ENCODE results near the gene DEFB128. TPM values are rescaled to one million over a fixed set of nuclear protein-coding genes. Genes with fewer than 3 reads are reported as not detected.
"Not testable (repeated sequence)": the region's sequence is repeated elsewhere in the genome, so short reads cannot be mapped to it uniquely, and the experiment has no call there.

The DEFB128 gene
- total RNA-seq, 4 donors from 2014 or later, result not detected

GRCh38 chr20:226958-227357 lies 37.4 kb upstream of the DEFB128 start, which contains the start of gene DEFB129:
Gene DEFB129 (plus strand): TSS chr20:227258. CDS start chr20:227289, 31 bp downstream.
- no peaks in the 10 kb centered on the region for H3K27me3 ChIP-seq
- TF ChIP-seq CTCF (IDR thresholded peaks at IDR 0.05), result no peak
- no peak for TF ChIP-seq POLR2A (IDR thresholded peaks at IDR 0.05)
- no peaks in the 10 kb centered on the region for H3K9me3 ChIP-seq
- no peak for DNase-seq
- no peak within 1 kb of the TSS for H3K4me3 ChIP-seq
- no peaks in the 10 kb centered on the region for H3K36me3 ChIP-seq
- no peak within 1 kb of the TSS for H3K27ac ChIP-seq
- H3K4me1 ChIP-seq, result no peaks in the 10 kb centered on the region

DNA sequence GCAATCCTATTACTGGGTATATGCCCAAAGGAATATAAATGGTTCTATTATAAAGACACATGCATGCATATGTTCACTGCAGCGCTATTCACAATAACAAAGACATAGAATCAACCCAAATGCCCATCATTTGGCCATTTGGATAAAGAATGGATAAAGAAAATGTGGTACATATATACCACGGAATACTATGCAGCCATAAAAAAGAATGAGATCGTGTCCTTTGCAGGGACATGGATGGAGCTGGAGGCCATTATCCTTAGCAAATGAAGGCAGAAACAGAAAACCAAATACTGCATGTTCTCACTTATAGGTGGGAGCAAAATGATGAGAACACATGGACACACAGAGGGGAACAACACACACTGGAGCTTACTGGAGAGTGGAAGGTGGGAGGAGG lies 36.4 kb upstream of the DEFB128 start:
- H3K27me3 ChIP-seq, H3K9me3 ChIP-seq, H3K27ac ChIP-seq, DNase-seq, H3K36me3 ChIP-seq, H3K4me1 ChIP-seq, H3K4me3 ChIP-seq: not testable (repeated sequence)

DNA sequence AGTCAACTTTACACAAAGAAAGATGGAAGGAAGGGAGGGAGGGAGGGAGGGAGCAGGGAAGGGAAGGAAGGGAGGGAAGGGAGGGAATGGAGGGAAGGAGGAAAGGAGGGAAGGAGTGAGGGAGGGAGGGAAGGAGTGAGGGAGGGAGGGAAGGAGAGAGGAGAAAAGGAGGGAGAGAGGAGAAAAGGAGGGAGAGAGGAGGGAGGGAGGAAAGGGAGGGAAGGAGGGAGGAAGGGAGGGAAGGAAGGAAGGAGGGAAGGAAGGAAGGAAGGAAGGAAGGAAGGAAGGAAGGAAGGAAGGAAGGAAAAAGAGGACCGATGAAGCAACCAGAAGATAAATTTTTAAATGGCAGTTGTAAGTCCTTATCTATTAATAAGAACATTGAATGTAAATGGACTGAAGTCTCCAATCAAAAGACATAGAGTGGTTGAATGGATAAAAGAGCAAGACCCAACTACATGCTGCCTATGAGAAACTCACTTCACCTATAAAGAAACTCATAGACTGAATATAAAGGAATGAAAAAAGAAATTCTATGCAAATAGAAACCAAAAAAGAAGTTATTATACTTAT lies 31.8 kb upstream of the DEFB128 start:
- no peak for DNase-seq
- no peaks in the 10 kb centered on the region for H3K4me1 ChIP-seq
- TF ChIP-seq POLR2A (IDR thresholded peaks at IDR 0.05), result no peak
- no peak for TF ChIP-seq CTCF (IDR thresholded peaks at IDR 0.05)
- H3K27ac ChIP-seq, result no peak overlapping the region
- H3K4me3 ChIP-seq, result no peak overlapping the region
- no peaks in the 10 kb centered on the region for H3K9me3 ChIP-seq
- H3K27me3 ChIP-seq, result no peaks in the 10 kb centered on the region
- H3K36me3 ChIP-seq, result no peaks in the 10 kb centered on the region

GRCh38 chr20:219290-220115 lies 30.0 kb upstream of the DEFB128 start:
- Histone ChIP-seq H3K4me1 (no peaks in the 10 kb centered on the region), H3K9me3 (no peaks in the 10 kb centered on the region), H3K27me3 (no peaks in the 10 kb centered on the region), H3K4me3 (no peak overlapping the region), H3K27ac (no peak overlapping the region), H3K36me3 (no peaks in the 10 kb centered on the region)
- DNase-seq, result no peak
- TF ChIP-seq CTCF (IDR thresholded peaks at IDR 0.05) (no peak), POLR2A (IDR thresholded peaks at IDR 0.05) (no peak)

- no peak for DNase-seq
- no peak for TF ChIP-seq POLR2A (IDR thresholded peaks at IDR 0.05)
- no peak for TF ChIP-seq CTCF (IDR thresholded peaks at IDR 0.05)
- H3K27ac ChIP-seq, result no peak overlapping the region
- no peak overlapping the region for H3K4me3 ChIP-seq
- H3K36me3 ChIP-seq, result no peaks in the 10 kb centered on the region
- no peaks in the 10 kb centered on the region for H3K4me1 ChIP-seq
- H3K27me3 ChIP-seq, result no peaks in the 10 kb centered on the region
- H3K9me3 ChIP-seq, result no peaks in the 10 kb centered on the region
These were observed 27.8 kb upstream of the DEFB128 start for GRCh38 chr20:217266-217665.

DNA sequence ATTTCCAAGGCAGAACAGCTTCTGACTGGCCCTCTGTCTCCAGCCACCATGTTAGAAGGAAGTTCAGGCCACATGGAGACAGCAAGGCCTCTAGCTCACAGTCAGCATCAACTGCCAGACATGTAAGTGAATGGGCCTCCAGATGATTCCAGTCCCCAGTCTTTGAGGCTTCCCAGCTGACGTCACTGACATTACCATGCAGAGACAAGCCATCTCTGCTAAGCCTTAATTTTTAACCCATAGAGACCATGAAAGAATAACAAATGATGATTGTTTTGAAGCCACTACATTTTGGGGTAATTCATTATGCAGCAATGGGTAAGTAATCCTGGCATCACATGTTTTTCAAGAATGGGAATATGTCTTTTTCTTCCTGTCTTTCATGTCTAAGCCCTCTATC lies 26.3 kb upstream of the DEFB128 start:
- DNase-seq, result no peak
- Histone ChIP-seq H3K9me3 (no peaks in the 10 kb centered on the region), H3K36me3 (no peaks in the 10 kb centered on the region), H3K27me3 (no peaks in the 10 kb centered on the region), H3K4me3 (no peak overlapping the region), H3K27ac (no peak overlapping the region), H3K4me1 (no peaks in the 10 kb centered on the region)
- TF ChIP-seq CTCF (IDR thresholded peaks at IDR 0.05) (no peak), POLR2A (IDR thresholded peaks at IDR 0.05) (no peak)
